Loucy (cell line): ENCODE data around the gene DYNLL1.
"Not testable (repeated sequence)": the region's sequence is repeated elsewhere in the genome, so short reads cannot be mapped to it uniquely, and the experiment has no call there.

Experiments
- H2AFZ ChIP-seq: fragments of 200-600 bp; sonication (generic); 2 replicates; pipeline ENCODE4 v1.6.0; 2016; ENCODE audit warnings: antibody characterized with exemption, mild to moderate bottlenecking, low read length, moderate library complexity
- H3F3A ChIP-seq: fragments of 200-600 bp; 2 replicates; pipeline ENCODE4 v1.6.0; 2016; ENCODE audit warnings: antibody characterized with exemption, low read depth, mild to moderate bottlenecking
- H3K27me3 ChIP-seq: fragments of 200-600 bp; sonication (generic); 2 replicates; pipeline ENCODE4 v1.6.1; 2014; ENCODE audit warnings: low read length, mild to moderate bottlenecking; ENCODE audit not compliant: insufficient read depth, poor library complexity, severe bottlenecking
- H3K36me3 ChIP-seq: fragments of 200-600 bp; sonication (generic); 2 replicates; pipeline ENCODE4 v1.6.1; 2016; ENCODE audit warnings: low read length; ENCODE audit not compliant: insufficient read depth
- H3K4me1 ChIP-seq: fragments of 200-600 bp; sonication (generic); 2 replicates; pipeline ENCODE4 v1.5.1; 2014; ENCODE audit warnings: low read length, mild to moderate bottlenecking; ENCODE audit not compliant: insufficient read depth, poor library complexity, severe bottlenecking
- H3K4me2 ChIP-seq: fragments of 200-600 bp; sonication (generic); 2 replicates; pipeline ENCODE4 v1.6.0; 2014; ENCODE audit warnings: antibody characterized with exemption, low read length, low read depth, mild to moderate bottlenecking; ENCODE audit not compliant: poor library complexity, severe bottlenecking
- H3K4me3 ChIP-seq: fragments of 200-600 bp; sonication (generic); 2 replicates; pipeline ENCODE4 v1.5.1; 2014; ENCODE audit warnings: low read length, mild to moderate bottlenecking, mixed read lengths; ENCODE audit not compliant: poor library complexity, severe bottlenecking
- H3K79me2 ChIP-seq: fragments of 200-600 bp; sonication (generic); 2 replicates; pipeline ENCODE4 v1.6.1; 2014; ENCODE audit warnings: low read length; ENCODE audit not compliant: insufficient read depth
- H3K9ac ChIP-seq: fragments of 200-600 bp; sonication (generic); 2 replicates; pipeline ENCODE4 v1.6.0; 2014; ENCODE audit warnings: mild to moderate bottlenecking, low read depth, low read length, moderate library complexity; ENCODE audit not compliant: poor library complexity, severe bottlenecking
- H3K9me2 ChIP-seq: fragments of 200-600 bp; sonication (generic); replicated peaks from 2 replicates; pipeline ENCODE4 v1.6.1; 2016; ENCODE audit warnings: low read depth, low read length, mixed read lengths
- H3K9me3 ChIP-seq: fragments of 200-600 bp; sonication (generic); 2 replicates; pipeline ENCODE4 v1.6.1; 2014; ENCODE audit warnings: mild to moderate bottlenecking, antibody characterized with exemption, low read length, low read depth; ENCODE audit not compliant: insufficient read depth
- H4K20me1 ChIP-seq: fragments of 200-600 bp; sonication (generic); 2 replicates; pipeline ENCODE4 v1.6.0; 2014; ENCODE audit warnings: antibody characterized with exemption, low read length, mild to moderate bottlenecking; ENCODE audit not compliant: insufficient read depth, poor library complexity, severe bottlenecking
- EZH2phosphoT487 ChIP-seq: fragments of 200-600 bp; IDR thresholded peaks from 2 replicates; pipeline ENCODE4 v1.6.1; 2018; ENCODE audit warnings: antibody characterized with exemption, mild to moderate bottlenecking, moderate library complexity, borderline replicate concordance
- TF ChIP-seq, protein P1 (sequence below): fragments of 200-600 bp; sonication (generic); conservative IDR thresholded peaks from 2 replicates; pipeline ENCODE4 v1.5.1; 2014; ENCODE audit warnings: mild to moderate bottlenecking, antibody characterized with exemption, low read length

DYNLL1 gene

DNA sequence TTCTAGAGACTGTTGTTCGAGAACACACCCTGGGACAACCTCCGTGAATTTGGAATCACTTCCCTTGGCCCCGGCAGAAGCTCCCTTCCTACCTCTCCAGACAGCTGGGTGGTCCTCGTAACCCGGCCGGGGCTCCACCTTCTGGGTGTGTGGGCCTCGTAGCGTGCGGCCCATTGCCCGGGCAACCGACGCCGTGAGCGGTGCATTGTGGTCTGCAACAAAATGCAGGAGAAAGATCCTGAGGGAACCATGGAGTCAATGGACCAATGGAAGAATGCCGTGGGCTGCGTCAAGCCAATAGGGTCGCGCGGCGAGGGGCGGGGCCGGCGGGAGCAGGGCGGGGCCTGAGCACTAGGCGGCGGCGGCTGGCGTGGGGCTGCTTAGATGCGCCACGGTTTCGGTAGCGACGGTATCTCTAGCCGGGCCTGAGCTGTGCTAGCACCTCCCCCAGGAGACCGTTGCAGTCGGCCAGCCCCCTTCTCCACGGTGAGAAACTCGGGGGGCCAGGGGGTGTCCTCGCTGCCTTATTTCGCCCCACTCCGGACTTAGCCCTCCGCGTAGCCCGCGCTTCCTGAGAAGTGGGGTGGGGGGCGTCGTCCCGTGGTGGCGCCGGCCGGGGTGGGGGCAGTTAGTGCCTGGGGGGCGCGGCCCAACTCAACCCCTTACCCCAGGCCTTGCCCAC is at the start of gene DYNLL1:
DYNLL1 (plus strand) TSS at position 383 of the 682 bp plus-strand sequence. CDS start 309 bp downstream, outside the sequence.
- no peaks in the 10 kb centered on the region for H3K9me2 ChIP-seq
- H3K36me3 ChIP-seq = peaks cover 18% of the 10 kb centered on the region
- TF ChIP-seq, protein P1, sequence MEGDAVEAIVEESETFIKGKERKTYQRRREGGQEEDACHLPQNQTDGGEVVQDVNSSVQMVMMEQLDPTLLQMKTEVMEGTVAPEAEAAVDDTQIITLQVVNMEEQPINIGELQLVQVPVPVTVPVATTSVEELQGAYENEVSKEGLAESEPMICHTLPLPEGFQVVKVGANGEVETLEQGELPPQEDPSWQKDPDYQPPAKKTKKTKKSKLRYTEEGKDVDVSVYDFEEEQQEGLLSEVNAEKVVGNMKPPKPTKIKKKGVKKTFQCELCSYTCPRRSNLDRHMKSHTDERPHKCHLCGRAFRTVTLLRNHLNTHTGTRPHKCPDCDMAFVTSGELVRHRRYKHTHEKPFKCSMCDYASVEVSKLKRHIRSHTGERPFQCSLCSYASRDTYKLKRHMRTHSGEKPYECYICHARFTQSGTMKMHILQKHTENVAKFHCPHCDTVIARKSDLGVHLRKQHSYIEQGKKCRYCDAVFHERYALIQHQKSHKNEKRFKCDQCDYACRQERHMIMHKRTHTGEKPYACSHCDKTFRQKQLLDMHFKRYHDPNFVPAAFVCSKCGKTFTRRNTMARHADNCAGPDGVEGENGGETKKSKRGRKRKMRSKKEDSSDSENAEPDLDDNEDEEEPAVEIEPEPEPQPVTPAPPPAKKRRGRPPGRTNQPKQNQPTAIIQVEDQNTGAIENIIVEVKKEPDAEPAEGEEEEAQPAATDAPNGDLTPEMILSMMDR = no peak
- no peak for TF ChIP-seq EZH2phosphoT487
- peak within 1 kb of the TSS; percentile 73 for H2AFZ ChIP-seq
- H3K79me2 ChIP-seq = peaks cover 29% of the 10 kb centered on the region
- H3K4me3 ChIP-seq = peak within 1 kb of the TSS; percentile 96
- H3K4me1 ChIP-seq = peaks cover 22% of the 10 kb centered on the region
- H3K27me3 ChIP-seq = no peaks in the 10 kb centered on the region
- H3K9ac ChIP-seq = peak within 1 kb of the TSS; percentile 98
- no peaks in the 10 kb centered on the region for H3K9me3 ChIP-seq
- peaks cover 3% of the 10 kb centered on the region; the same call in 1 of the 2 replicates for H3F3A ChIP-seq
- H4K20me1 ChIP-seq = peaks cover 32% of the 10 kb centered on the region
- H3K4me2 ChIP-seq = peak within 1 kb of the TSS; percentile 93

DNA sequence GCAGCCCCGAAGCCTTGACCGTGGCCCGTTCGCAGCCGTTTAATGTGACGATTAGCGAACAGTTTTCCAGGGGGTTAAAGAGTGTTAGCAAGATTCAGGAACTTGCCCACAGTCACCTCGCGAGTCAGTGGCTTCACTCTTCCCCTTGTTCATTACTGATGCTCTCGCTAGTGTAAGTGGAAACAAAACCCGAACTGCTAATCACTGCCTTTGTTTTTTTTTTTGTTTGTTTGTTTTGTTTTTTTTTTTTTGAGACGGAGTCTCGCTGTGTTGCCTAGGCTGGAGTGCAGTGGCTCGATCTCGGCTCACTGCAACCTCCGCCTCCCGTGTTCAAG is 49.1 kb upstream of the DYNLL1 start:
- H3F3A ChIP-seq, H3K9me2 ChIP-seq, H3K27me3 ChIP-seq, H3K9me3 ChIP-seq, H3K36me3 ChIP-seq: not testable (repeated sequence)
- peaks cover 18% of the 10 kb centered on the region for H3K4me1 ChIP-seq
- H3K4me2 ChIP-seq = peak overlapping the region; percentile 75
- peak overlapping the region; percentile 81 for H2AFZ ChIP-seq
- peak overlapping the region; percentile 98 for H3K9ac ChIP-seq
- peaks cover 11% of the 10 kb centered on the region for H4K20me1 ChIP-seq
- peak overlapping the region; percentile 87 for H3K4me3 ChIP-seq
- peaks cover 84% of the 10 kb centered on the region for H3K79me2 ChIP-seq

DNA sequence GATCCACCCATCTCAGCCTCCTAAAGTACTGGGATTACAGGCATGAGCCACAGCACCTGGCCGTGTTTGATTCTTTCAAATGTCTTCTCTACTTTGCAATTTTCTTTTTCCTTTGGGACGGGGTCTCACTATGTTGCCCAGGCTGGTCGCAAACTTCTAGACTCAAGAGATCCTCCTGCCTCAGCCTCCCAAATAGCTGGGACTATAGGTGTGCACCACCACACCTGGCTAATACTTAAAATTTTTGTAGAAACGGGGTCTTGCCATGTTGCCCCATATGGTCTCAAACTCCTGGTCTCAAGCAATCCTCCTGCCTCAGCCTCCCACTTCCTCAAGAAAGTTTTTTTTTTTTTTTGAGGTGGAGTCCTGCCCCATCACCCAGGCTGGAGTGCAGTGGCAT is 47.9 kb upstream of the DYNLL1 start:
- H3K36me3 ChIP-seq = peaks cover 11% of the 10 kb centered on the region; the same call in 1 of the 2 replicates
- peak overlapping the region; percentile 87 for H3K4me3 ChIP-seq
- peak overlapping the region; percentile 75 for H3K4me2 ChIP-seq
- no peaks in the 10 kb centered on the region for H3K9me3 ChIP-seq
- H4K20me1 ChIP-seq = peaks cover 9% of the 10 kb centered on the region
- H2AFZ ChIP-seq = no peak overlapping the region
- TF ChIP-seq, protein P1 = no peak
- H3K79me2 ChIP-seq = peaks cover 77% of the 10 kb centered on the region
- no peaks in the 10 kb centered on the region for H3K9me2 ChIP-seq
- H3K27me3 ChIP-seq = no peaks in the 10 kb centered on the region
- peaks cover 18% of the 10 kb centered on the region for H3K4me1 ChIP-seq
- no peaks in the 10 kb centered on the region for H3F3A ChIP-seq
- H3K9ac ChIP-seq = peak overlapping the region; percentile 98

DNA sequence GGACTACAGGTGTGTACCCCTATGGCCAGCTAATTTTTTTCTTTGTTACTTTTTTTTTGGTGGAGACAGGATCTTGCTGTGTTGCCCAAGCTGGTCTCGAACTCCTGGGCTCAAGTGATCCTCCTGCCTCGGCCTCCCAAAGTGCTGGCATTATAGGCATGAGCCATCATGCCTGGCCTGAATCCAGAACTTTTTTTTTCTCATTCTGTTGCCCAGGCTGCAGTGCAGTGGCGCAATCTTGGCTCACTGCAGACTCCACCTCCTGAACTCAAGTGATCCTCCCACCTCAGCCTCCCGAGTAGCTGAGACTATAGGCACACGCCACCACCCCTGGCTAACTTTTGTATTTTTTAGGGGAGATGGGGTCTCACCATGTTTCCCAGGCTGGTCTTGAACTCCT is 43.4 kb upstream of the DYNLL1 start:
- not testable (repeated sequence) for H3F3A ChIP-seq, H3K4me3 ChIP-seq, H3K4me2 ChIP-seq, H2AFZ ChIP-seq, H3K9me3 ChIP-seq, H3K27me3 ChIP-seq, H3K9ac ChIP-seq, H3K9me2 ChIP-seq, H3K4me1 ChIP-seq
- Histone ChIP-seq H4K20me1 (peaks cover 12% of the 10 kb centered on the region), H3K79me2 (peaks cover 34% of the 10 kb centered on the region), H3K36me3 (peaks cover 30% of the 10 kb centered on the region; the same call in 1 of the 2 replicates)
